ENCODE measurements around the gene TEX44.

TEX44 gene

GRCh38 chr2:231611273-231612108 lies 18.8 kb downstream of the TEX44 start:
- no peak for DNase-seq

- no peak for DNase-seq
These were observed 19.4 kb downstream of the TEX44 start for GRCh38 chr2:231612109-231612455.

- peak; percentile 86 for DNase-seq
These were observed 20.0 kb downstream of the TEX44 start for GRCh38 chr2:231612456-231613330.

- no peak for DNase-seq
These were observed 20.6 kb downstream of the TEX44 start for GRCh38 chr2:231613331-231613662.

- DNase-seq: peak; percentile 46
These were observed 21.2 kb downstream of the TEX44 start for GRCh38 chr2:231613663-231614558.

GRCh38 chr2:231614559-231615057 lies 21.9 kb downstream of the TEX44 start:
- no peak for DNase-seq

GRCh38 chr2:231615058-231615671 lies 22.5 kb downstream of the TEX44 start:
- DNase-seq: no peak

- no peak for DNase-seq
These were observed 23.6 kb downstream of the TEX44 start for GRCh38 chr2:231616296-231616695.

GRCh38 chr2:231617059-231617926 lies 24.6 kb downstream of the TEX44 start:
- DNase-seq: no peak

GRCh38 chr2:231621051-231621879 lies 28.6 kb downstream of the TEX44 start:
- no peak for DNase-seq

- DNase-seq: no peak
These were observed 30.3 kb downstream of the TEX44 start for GRCh38 chr2:231622963-231623362.

- no peak for DNase-seq
These were observed 33.8 kb downstream of the TEX44 start for GRCh38 chr2:231626449-231626848.

GRCh38 chr2:231627384-231628120 lies 34.9 kb downstream of the TEX44 start:
- no peak for DNase-seq

GRCh38 chr2:231632559-231633142 lies 40.0 kb downstream of the TEX44 start:
- no peak for DNase-seq

- no peak for DNase-seq
These were observed 40.7 kb downstream of the TEX44 start for GRCh38 chr2:231633241-231633976.

GRCh38 chr2:231634412-231634811 lies 41.7 kb downstream of the TEX44 start:
- no peak for DNase-seq

GRCh38 chr2:231634951-231635875 lies 42.5 kb downstream of the TEX44 start:
- DNase-seq: no peak

Measured in activated gamma-delta T cell treated with Interleukin-2 at 50 U/mL for 16 hours (primary cell).